OCI-LY1 (cell line): Measurements from ENCODE around the gene SLFN12.

Source experiments
- EZH2 ChIP-seq: fragments of 200-600 bp; sonication (generic), shearing (Covaris generic); IDR thresholded peaks from 2 replicates; pipeline ENCODE4 v1.8.0; 2017; ENCODE audit warnings: borderline replicate concordance, mixed run types, mild to moderate bottlenecking, antibody characterized with exemption, low read length, moderate library complexity, mixed read lengths
- TF ChIP-seq, protein P1 (sequence below): fragments of 200-600 bp; sonication (generic), shearing (Covaris generic); IDR thresholded peaks from 2 replicates; pipeline ENCODE4 v1.5.1; 2017; ENCODE audit warnings: mild to moderate bottlenecking, antibody characterized with exemption, low read length, moderate library complexity, mixed read lengths

DNA sequence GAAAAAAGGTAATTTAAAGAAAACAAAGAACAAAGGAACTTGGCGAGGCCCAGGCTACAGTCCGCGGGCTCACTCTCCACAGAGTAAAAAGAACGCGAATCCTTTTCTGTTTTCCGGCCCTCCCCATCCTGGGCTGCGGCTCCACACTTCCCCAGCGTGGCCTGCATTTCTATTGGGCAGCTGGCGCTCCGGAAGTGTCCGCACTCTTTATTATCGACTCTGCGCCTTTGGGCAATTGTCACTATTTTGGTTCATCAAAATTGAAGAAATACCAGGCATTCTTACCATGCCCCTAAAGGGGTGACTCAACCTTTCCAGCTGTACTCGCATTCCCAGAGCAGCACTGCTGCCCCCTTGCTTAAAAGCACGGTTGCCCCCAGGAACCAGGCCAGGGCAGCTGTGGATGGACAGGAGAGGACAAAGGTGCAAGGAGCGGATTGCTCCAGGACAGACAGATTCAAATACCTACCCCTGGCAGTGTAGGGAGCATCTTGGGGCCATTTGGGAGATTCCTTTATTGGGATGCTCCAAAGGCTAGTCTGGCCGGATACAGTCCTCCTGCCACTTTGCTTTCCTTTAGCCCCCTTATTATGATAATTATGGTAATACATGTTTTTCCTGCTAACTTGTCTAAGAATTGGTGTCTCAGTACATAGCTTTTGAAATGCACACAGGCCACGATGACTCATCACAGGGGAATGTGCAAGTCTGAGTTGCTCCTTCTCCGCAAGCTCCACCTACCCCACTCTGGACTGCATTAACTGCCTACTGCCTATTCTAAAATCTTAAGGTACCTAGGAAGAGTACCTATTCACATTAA lies 985 bp upstream of the SLFN12 start:
- TF ChIP-seq EZH2 = no peak
- TF ChIP-seq, protein P1, sequence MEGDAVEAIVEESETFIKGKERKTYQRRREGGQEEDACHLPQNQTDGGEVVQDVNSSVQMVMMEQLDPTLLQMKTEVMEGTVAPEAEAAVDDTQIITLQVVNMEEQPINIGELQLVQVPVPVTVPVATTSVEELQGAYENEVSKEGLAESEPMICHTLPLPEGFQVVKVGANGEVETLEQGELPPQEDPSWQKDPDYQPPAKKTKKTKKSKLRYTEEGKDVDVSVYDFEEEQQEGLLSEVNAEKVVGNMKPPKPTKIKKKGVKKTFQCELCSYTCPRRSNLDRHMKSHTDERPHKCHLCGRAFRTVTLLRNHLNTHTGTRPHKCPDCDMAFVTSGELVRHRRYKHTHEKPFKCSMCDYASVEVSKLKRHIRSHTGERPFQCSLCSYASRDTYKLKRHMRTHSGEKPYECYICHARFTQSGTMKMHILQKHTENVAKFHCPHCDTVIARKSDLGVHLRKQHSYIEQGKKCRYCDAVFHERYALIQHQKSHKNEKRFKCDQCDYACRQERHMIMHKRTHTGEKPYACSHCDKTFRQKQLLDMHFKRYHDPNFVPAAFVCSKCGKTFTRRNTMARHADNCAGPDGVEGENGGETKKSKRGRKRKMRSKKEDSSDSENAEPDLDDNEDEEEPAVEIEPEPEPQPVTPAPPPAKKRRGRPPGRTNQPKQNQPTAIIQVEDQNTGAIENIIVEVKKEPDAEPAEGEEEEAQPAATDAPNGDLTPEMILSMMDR = no peak
